Left forelimb (tissue), 1 donor: Measurements from ENCODE around the gene CNTNAP1.

Experiments used
- DNase-seq: peaks from one replicate; pipeline ENCODE4 v3.0.0-alpha.2; 2018; ENCODE audit warnings: low spot score

CNTNAP1 gene

GRCh38 chr17:42685831-42686230 is 3.5 kb downstream of the CNTNAP1 start:
- no peak for DNase-seq

DNA sequence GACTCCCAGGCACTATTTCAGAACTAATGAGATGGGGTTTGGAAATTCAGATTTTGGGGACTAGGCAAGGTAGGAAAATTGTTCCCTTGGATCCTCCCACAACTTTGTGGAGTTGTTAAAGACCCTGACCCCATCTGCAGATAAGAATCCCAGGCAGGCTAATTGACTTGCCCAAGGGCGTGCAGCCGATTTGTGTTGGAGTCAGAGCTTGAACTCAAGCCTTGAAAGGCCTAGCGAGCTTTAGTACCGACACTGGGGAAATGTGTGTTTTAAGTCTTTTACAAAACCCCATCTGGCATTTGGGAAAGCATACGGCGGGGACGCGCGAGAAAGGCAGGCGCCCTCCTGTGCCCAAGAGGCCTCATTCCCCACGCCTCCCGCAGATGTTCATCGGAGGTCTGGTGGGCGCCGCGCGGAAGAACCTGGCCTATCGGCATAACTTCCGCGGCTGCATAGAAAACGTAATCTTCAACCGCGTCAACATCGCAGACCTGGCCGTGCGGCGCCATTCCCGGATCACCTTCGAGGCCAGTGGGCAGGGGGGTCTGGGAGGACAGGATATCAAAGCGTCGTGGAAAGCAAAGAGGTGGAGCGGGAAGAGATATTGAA is 4.3 kb downstream of the CNTNAP1 start:
- no peak for DNase-seq

DNA sequence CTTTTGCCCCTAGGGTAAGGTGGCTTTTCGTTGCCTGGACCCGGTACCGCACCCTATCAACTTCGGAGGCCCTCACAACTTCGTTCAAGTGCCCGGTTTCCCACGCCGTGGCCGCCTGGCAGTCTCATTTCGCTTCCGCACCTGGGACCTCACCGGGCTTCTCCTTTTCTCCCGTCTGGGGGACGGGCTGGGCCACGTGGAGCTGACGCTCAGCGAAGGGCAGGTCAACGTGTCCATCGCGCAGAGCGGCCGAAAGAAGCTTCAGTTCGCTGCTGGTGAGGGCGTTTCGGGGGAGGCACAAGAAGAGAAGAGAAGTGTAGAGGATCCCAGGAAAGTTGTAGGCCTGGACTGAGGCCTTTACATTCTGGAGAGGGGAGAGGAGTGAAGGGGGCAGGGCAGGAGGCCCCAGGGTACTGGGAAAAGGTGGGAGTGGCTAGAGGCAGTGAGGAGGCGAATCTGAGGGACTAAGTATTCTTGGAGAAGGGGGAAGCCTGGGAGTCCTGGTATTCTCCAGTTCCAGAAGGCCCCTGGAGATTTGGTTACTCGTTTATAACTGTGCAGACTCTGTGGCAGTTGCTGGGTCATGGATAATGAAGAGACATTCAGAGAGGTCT is 5.5 kb downstream of the CNTNAP1 start:
- no peak for DNase-seq

DNA sequence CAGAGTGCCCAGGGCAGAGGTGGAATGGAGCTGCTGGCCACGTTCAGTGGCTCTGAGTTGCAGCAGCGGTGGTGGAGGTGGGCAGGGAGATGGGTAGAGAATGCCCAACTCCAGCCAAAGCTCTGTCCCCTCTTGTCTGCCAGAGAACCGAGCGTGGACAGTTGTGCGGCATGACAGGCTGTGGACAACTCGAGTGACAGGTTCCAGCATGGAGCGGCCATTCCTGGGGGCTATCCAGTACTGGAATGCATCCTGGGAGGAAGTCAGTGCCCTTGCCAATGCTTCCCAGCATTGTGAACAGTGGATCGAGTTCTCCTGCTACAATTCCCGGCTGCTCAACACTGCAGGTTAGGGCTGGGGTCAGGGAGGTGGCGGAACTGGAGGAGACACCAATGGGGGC is 8.3 kb downstream of the CNTNAP1 start:
- no peak for DNase-seq

DNA sequence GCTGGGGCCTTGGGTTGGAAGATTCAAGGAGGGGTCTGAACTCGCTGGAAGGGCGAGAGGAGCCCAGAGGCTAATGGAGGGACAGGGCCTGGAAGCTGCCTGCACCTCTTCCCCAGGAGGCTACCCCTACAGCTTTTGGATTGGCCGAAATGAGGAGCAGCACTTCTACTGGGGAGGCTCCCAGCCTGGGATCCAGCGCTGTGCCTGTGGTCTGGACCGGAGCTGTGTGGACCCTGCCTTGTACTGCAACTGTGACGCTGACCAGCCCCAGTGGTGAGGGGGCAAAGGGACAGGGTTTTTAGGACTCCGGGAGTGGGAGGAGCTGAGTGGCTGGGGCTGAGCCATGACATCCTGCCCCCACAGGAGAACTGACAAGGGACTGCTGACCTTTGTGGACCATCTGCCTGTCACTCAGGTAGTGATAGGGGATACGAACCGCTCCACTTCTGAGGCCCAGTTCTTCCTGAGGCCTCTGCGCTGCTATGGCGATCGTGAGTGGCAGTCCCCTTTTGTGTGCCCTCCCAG is 8.8 kb downstream of the CNTNAP1 start:
- no peak for DNase-seq

GRCh38 chr17:42692489-42692888 is 10.2 kb downstream of the CNTNAP1 start:
- DNase-seq: no peak

DNA sequence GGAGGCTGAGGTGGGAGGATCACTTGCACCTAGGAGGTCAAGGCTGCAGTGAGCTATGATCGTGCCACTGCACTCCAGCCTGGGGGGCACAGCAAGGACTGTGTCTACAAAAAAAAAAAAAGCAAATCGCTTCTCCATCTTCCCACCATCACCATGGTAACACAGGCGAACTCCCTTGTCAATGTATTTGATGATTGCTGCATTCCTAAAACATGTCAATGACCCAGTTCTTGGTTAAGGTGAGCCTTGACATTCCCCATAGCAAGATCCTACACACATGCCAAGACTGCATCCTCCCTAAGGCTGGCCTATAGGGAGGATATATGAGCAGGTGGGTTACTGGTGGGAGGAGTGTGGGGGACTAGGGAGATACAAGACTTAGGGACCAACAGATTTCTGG is 12.2 kb downstream of the CNTNAP1 start:
- DNase-seq: no peak

- peak; percentile 33 for DNase-seq
Observed at GRCh38 chr17:42695500-42695899, 13.2 kb downstream of the CNTNAP1 start.

- DNase-seq: peak; percentile 12
Observed at GRCh38 chr17:42697108-42697811, 14.9 kb downstream of the CNTNAP1 start.

- no peak for DNase-seq
Observed at GRCh38 chr17:42698736-42699414, 16.5 kb downstream of the CNTNAP1 start.

DNA sequence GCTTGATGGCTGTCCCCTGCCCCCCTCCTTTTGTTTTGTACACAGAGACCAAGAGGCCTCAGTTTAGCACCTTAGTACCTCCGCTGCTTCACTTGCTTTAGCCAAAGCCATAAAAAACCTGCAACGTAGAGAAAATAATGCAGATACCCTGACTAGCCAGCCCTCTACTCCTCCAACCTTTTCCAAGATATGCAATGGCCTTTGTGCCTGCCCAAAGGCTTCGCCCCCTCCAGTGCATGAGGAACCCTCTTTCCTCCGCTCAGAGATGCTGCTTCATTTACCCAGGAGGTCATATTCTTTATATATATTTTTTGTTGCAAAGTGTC is 17.0 kb downstream of the CNTNAP1 start:
- DNase-seq: no peak

- DNase-seq: no peak
Observed at GRCh38 chr17:42700586-42701289, 18.4 kb downstream of the CNTNAP1 start.

- no peak for DNase-seq
Observed at GRCh38 chr17:42702446-42702845, 20.1 kb downstream of the CNTNAP1 start.

DNA sequence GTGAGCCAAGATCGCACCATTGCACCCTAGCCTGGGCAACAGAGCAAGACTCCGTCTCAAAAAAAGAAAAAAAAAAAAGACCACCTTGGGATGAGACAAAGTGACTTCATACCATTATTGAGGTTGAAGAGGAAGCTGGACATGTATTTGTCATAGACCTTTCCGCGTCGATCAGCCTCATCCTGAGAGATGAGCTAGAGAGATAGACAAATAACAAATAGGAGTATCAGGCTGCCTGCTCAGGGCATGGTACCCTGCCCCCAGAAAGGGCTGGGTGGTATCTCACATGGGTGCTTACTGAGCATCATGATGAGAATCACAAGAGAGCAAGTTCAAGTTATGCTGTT is 22.1 kb downstream of the CNTNAP1 start:
- no peak for DNase-seq

DNA sequence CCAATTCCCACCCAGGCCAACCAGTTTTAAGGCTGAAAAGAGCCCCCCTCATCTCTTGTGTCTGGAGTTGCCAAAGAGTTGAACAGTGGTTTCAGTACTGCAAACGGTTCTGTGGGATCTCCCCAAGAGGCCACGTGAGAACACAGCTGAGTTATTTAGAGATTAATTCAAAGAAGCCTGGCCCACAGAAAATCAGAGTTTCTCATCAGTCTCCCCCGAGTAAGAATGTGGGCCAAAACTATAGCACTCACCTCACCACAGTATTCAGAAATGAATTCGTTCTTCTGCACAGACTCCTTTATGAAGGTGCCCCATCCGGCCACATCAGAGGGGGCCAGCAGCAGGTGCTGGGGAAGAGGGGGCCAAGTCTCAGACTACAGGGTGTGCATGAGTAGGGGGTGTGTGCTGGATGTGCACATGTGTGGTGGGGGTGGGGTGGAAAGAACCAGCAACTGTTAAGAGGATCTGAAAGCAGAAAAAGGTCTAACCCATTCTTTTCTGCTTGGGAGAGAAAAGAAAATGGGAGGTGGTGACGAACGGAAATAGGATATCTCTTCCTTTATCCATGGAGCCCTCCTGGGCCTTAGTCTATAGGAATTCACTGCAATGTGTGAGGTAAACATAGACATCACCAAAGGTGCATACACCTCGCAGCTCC is 22.6 kb downstream of the CNTNAP1 start:
- no peak for DNase-seq

DNA sequence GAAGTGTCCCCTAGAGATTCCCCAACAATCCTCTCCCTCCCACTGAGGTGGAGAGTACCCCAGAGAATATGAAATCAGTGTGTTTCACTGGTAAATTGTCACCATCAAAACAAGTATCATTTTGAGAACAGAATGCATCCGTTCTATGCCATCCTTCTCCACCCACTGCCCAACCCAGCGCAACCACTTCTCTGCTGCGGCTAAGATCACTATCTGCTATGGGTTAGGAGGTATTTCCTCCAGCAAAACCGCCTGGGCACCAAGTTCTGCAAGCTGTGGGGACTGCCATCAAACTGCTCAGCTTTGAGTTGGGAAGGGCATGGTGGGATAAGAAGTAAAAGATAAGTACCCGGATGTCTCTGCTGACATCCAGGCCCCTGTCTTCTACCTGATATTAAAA is 24.4 kb downstream of the CNTNAP1 start:
- DNase-seq: no peak

DNA sequence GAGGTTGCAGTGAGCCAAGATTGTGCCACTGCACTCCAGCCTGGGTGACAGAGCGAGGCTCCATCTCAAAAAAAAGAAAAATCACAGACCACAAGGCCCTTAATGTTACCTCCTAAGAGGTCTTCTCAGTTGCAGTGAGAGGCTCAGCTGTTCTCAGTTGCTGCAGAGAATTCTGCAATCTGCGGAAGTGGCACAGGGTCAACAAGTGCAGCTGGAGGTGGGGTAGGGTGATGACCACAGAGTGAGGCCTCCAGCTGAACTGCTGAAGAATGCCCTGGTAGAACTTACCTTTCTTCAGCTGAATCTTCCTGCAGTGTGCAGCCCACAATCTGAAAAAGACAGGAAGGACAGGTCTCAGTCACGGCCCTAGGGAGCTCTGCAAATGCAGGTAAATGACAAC is 26.3 kb downstream of the CNTNAP1 start:
- no peak for DNase-seq

DNA sequence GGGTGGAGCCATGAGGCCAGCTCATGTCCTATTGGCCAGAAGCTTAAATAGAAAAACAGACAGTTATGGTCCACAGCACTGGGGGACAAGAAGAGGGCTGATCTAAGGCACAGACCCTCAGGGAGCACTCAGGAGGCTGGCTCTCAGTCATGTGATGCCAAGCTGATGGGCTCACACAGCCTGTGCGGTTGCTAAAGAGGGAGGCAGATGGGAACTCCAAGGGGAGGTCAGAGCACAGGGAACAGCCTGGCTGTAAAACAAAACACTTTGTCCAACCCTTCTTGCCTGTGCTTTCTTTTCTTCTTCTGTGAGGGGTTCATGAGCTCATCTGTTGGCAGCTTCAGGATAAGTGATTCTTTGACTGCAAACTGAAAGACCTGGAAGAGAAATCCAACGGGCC is 27.2 kb downstream of the CNTNAP1 start:
- no peak for DNase-seq

GRCh38 chr17:42720996-42721583 is 38.8 kb downstream of the CNTNAP1 start:
- DNase-seq: no peak

DNA sequence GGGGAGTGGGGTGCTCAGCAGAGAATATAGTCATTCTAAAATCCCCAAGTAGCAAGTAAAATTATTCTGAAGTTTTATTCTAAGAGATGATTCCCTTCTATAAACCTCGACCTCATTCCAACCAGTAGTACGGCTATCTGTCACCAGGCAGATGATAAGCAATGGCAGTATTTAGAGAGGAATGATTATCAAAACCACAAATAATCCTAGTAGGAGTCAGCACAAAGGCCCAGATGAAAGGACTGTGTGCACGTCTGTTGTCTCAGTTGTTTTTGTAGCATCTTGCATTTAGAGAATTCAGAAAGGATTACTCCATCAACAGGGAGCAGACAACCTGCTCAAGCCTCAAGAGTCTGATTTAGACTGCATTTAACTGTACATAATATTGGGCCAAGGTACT is 41.3 kb downstream of the CNTNAP1 start:
- no peak for DNase-seq

DNA sequence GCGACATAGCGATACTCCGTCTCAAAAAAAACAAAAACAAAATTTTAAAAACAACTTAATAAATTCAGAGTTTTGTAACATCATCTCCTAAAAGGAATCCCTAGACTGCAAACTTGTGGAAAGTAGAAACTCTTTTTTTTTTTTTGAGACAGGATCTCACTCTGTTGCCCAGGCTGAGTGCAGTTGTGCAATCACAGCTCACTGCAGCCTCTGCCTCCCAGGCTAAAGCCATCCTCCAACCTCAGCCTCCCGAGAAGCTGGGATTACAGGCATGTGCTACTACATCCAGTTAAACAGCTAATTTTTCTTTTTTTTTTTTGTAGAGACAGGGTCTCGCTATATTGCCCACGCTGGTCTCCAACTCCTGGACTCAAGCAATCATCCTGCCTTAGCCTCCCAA is 42.8 kb downstream of the CNTNAP1 start:
- DNase-seq: no peak

GRCh38 chr17:42740699-42741098 is 58.4 kb downstream of the CNTNAP1 start:
- DNase-seq: no peak
